Measurements from ENCODE around the gene SLC24A3.

SLC24A3 gene

DNA sequence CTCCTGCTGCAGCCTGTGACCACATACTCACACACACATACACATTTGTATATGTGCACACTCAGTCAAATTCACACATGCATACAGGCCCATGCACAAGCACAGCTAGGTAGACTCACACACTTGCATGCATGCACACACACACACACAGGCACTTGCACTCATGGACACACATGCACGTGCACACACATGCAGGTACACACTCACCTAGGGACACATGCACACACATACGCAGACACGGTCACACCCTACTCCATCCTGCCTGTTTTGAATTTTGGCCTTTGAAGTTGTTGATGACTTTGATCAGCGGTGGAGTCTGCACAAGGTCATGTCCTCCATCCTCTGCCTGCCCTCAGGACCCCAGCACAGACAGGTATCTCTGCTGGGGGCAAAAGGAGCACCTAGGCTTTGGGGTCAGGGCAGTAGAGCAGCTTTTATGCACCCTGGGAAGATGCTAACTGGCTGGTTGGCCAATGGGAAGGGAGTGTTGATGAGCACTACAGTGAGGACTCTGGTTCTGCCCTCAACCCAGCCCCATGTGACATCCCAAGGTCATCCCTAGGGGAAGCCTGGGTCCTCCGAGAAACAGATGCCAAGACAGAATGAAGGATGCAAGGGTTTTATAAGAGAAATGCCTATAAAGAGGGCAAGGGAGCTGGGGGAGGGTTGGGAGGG is 218.3 kb downstream of the SLC24A3 start:
- no peak for DNase-seq

DNA sequence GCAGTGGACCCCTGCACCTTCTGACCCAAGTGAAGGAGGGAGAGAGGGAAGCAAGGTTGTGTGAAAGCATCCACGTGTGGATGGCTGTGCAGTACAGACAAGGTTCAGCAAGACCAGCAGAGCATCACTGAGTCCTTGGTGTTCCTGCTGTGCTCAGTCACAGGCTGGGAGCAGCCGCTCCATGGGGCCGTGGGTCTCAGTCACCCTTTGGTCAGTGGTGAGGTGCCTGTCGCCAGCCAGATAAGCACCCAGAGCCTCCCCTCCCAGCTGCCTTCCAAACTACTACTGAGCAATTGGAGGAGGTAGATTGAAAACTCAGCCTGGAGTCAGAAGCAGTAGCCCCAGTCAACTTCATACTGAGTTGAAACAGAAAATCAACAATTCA is 218.9 kb downstream of the SLC24A3 start:
- DNase-seq: no peak

DNA sequence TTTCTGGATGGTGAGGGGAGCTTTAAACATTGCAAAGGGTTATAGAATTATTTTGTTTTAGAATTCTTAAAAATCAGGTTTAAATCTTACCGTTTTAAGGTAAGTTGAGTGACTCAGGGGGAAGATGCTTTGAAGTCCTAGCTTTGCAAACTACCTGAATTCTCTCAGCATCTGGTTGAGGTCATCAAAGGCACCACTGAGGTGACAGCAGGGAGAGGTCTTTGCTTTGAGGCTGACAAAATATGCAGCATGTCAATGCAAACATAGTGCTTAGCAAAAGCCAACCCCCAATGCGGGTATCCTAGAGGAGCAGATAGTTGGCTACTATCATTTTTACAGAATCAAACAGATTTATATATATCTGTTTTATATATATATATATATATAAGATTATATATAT is 219.5 kb downstream of the SLC24A3 start:
- DNase-seq: no peak

DNA sequence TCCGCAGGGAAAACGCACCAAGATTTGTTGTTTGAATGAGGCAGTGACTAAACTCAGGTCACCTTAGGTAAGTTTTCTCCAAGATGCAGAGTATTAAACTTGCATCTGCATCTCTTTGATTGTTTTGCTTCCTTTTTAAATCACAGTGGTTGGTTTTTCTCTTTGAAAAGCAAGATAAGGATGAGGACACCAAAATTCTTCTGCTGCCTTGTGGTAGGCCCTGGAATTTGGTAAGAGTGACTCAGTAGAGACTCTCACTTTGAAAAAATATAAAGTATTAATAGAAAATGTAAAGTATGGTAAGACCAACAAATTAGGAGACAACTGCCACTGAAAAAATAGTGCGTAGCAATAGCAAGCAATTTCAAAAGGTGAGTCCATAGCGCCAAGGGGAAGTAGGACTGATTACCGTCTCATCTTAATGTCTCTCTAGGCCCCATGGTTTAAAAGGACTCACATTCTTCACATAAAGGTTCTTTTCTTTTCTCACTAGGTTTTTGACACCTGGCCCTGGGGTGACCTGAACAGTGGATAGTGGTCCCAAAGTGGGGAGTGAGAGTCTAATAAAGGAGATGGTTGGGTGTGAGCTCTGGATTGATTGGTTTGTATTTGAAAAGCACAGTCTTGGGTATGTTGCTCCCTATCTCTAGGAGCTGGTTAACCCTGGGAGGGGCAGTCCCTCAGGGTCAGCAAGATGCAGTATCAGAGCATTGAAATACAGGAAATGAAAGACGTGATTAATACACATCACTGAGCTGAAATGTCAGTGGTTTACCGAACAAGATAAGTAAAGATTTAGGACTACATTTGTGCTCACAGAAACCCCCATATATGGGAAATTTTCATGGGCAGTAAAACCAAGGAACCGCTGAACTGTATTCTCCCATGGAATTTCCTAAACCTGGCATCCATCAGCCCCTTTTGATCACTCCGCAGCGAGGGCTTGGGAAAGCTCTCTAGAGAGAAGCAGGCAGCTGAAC is 221.2 kb downstream of the SLC24A3 start:
- no peak for DNase-seq

DNA sequence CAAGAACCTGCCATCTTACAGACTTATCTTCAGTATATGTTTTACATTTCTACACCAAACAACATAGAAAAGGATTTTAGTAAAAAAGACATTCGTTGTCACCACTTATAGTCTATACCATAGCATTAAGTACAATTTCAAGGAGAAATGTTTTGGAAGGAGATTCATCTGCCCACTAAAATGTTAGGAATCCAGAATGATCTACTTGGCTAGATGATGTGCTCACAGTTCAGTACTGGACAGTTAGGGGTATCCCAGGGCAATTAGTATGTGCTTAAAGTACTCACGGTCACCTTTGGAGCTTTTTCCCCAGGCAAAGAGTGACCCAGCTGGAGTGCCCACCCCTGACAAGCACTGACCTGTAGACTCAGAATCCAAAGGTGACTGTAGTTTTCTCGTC is 222.9 kb downstream of the SLC24A3 start:
- no peak for DNase-seq

DNA sequence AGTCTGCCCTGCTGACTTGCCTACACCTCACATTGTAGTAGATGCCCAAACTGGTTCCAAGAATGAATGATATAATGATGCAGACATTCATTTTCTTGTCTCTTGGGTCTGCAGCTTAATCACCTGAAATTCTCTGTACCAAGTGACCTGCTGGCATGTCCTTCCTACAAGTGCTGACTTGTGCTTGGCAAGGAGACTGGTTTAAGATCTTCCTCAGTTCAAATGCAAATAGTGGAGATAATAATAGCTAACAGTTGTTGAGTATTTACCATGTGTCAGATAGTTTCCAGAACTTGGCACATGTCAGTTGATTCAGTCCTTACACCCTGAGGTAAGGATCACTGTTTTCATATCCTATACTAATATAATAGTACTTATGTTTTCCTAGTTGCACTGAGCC is 223.4 kb downstream of the SLC24A3 start:
- no peak for DNase-seq

DNA sequence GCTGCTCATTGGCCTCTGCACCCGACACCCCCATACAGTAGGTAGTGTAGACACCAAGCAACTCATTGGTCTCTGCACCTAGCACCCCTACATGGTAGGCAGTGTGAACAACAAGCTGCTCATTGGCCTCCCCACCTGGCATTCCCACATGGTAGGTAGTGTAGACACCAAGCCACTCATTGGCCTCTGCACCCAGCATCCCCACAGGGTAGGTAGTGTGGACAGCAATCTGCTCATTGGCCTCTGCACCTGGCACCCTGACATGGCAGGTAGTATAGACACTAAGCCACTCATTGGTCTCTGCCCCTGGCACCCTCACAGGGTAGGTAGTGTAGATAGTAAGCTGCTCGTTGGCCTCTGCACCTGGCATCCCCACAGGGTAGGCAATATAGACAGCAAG is 226.0 kb downstream of the SLC24A3 start:
- no peak for DNase-seq

DNA sequence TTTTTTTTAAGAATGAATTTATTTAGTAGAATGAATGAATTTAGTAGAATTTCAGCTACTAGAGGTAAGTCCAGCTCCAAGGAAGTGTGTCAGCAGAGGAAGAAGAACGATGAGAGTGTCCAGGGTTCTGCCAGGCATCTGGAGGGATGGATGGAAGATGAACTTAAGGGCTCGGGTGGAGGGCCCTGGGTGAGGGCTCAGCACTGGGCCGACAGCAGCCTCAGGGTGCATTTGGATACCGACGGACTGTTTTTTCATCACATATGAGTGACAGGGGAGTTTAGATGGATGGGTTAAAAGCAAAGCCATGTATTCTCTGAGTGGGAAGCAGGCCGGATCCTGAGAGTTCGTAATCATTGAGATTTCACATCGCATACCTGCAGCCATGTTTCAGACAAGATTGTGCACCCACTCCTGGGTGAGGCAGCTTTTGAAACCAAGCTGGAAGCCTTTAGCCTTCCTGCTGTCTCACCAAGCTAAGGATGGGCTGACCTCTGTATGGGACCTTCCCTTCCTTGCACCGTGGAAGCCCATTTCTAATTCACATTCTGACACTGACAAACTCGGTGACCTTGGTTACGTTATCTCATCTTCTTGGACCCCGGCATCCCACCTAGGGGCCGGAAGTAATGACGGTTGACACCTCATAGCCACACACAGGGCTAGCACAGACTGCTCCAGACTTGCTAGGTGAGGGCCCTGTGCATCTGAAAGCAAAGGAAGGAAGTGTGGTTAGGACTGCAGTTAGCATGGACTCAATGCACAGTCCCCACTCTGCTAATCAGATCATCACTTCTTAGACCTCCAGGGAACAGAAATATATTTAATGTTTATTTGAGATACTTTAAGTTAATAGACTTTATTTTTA is 228.5 kb downstream of the SLC24A3 start:
- no peak for DNase-seq

DNA sequence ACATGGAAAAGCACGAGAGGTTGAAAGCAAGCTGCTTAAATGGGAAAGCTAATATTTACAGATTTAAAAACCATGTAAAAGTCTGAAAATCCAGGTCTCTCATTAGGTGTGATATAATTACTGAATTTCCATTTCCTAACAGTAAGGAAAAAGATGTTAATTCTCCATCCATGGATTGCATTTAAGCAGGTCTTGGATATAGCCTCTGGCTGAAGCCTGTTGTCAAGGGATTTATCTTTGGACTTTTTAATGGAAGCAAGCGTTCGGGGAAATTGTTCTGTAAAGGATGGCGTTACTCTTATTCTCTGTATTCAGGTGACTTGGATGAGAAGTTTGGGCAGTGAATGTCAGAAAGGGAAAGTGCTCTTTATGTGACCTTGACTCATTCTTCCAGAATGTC is 233.8 kb downstream of the SLC24A3 start:
- DNase-seq: no peak

DNA sequence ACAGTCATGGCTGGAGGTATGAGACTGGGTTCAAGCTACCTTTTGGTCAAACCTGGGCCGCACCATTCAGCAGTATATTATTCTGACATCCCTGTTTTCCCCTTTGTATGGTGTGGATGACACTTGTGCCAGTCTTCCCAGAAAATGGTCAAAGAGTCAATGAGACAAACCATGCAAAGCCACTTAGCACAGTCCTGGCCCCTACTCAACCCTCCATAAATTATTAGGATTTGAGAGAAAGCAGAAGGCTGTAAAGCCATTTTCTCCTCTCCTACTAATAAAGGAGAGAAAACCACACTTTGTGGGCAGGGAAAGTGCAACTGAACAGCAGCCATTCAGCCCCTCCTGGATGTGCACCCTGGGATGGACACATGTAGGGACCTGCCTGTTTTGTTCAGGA is 236.2 kb downstream of the SLC24A3 start:
- DNase-seq: no peak

DNA sequence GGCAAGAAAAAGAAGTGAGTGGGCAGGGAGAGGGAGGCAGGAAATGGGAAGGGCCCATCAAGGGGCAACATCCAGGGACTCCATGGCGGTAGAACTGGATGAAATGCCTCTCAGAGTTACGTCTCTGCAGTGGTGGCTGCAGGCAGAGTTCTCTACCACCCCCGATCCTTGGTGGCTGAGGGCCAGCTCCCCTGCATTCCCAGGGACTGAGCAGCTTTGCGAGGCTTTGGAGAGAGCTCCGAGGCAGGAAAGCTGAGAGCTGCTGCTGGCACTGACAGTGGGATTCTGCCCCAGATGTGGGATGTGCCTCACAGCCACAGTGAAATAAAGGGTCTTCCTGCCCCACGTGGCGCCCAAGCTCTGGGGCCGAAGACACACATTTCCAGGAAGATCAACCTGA is 236.6 kb downstream of the SLC24A3 start:
- no peak for DNase-seq

DNA sequence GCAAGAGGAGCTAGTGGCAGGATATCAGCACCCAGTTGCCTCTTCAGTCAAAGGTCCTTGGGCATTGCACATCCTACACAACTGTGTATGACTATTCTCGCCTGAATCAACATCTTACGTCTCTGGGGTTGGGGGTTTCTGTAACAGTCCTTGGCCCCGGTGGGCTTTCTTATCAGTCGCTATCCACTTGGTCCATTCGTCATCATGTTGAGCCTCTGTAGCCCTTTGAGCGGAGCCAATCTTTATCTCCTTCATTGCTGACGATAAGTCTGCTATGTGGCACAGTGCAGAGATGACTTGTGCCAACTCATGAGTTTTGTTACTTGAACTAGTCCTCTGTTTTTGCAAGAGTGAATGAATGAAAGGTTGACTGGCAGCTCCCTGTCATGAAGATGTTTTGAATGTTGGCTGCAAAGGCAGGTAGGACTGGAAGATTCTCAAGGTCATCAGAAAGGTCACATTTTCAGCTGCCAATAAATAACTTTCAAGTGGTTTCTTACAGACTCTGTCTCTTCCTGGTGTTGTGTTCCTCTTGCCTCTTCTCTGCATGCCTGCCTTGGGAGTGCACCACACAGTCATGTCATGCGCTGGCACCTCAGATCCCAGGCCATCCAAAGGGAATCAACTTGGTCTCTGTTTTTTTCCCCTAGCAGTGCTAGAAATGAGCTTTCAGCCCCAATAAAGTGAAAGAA is 238.9 kb downstream of the SLC24A3 start:
- DNase-seq: no peak

DNA sequence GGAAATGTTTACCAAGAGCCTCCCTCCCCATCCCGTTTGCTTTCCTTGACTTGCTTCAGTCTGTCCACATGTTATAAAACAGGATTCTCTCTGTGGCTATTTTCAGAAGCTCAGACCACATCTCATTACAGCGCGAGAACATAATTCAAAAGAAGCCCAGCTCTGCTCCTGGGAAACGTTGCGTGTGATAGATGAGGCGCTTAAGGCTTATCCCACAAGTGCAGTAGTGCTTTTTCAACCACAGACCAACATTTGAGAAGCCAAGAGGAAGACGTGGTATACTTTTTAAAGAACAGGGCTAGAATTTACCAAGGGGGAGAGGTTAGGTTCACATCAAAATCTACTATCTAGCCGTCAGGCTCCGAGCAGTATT is 239.5 kb downstream of the SLC24A3 start:
- no peak for DNase-seq

DNA sequence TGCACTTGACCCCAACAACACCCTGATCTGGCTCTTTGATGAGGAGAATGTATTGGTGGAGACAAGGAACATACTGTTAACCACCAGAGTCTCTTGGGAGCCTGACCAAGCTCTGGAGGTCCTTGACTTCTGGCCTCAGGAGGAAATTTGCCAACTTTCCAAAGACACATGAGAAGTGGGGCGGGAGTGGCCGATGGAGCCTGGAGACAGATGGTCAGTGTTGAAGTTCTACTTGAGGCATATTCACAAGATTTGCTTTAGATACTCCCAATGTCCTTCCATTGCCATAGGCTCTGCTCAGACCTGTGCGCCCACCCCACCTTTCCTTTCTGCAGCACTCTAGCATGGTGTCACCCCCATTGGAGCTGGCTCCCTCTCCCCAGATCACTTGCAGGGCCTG is 241.0 kb downstream of the SLC24A3 start:
- DNase-seq: no peak

DNA sequence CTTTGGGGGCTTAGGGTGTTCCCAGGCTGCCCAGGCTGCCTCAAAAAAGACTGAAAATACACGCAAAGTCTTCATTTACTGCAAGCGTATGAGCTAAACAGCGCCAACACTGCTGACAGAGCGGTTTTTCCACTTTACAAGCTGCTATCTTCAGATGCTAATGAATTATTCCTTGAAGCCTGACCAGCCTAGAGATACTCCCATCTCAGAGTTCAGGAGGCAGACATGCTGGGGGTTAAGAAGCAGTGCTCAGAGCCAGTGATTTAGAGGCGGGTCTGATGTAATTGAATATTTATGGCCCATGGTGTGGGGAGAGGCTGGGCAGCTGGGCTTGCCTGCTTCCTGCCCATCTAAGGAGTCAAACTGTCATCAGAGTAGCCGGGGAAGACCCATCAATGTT is 241.4 kb downstream of the SLC24A3 start:
- DNase-seq: no peak

DNA sequence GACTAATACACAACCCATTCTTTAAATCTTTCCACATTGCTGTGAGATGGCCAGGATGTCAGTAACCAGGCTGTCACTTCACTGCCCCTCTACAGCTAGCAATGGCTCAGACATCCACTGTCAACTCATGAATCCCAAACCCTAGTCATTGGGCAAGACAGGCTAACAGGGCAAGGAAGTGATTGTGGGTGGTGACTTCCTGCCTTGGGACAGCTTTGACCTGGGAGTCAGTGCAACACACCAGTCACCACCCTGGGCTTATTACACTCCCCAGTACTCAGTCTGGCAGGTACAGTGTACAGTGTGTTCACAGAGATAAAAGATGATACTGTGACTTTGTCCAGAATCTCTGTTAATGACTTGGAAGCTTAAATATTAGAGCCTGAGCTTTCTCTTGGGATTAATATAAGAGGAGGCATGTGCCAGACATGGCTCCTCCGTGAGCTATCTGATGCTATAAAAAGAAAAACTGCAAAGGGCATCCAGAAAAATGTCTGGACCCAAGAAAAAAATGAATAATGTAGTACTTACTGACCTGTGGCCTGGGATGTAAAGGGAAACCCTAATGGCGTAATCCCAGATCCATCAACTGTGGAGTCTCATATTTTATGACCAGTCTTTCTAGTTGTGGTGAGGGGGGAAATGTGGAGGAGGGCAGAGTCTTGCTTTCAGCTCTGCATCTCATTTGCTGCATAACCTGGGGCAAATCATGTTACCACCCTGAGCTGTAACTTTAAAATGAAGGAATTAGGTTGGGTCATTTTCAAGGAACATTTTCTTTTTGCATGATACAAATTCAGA is 244.4 kb downstream of the SLC24A3 start:
- DNase-seq: no peak

DNA sequence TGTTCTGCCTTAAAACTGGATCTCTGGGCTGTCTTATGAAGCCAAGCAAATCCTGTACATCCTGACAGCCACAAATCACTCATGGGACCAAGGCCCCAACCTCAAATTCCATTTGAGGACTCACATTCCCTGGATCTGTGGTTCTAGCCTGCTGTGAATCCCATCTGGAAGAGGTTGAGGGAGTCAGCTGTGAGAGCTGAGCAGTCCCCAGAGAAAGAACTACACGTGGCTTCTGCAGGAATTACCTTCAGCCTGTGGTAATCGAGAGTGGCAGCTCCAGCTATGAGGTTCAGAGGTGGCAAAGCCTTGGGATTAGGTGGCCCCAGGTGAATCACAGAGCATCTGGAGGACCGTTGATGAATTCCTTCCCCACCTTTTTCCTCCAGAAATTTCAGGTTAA is 245.2 kb downstream of the SLC24A3 start:
- DNase-seq: no peak

DNA sequence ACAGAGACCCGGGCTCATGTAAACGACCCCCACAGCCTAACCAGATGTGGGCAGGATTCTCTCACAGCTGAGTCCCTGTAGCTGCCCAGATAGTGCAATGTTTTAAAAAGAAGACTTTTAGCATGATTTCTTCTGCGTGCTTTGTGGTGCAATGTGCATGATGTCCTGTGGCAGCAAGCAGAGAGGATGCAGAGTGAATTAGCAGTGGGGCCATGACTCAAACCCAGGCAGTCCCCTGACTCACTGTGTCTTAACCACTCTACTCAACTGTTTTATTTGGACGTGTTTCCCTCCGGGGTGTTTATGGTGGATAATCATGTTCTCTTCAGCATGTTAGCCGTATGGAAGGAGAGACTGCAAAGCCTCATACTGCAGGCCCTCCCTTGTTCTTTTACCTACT is 247.9 kb downstream of the SLC24A3 start:
- no peak for DNase-seq

DNA sequence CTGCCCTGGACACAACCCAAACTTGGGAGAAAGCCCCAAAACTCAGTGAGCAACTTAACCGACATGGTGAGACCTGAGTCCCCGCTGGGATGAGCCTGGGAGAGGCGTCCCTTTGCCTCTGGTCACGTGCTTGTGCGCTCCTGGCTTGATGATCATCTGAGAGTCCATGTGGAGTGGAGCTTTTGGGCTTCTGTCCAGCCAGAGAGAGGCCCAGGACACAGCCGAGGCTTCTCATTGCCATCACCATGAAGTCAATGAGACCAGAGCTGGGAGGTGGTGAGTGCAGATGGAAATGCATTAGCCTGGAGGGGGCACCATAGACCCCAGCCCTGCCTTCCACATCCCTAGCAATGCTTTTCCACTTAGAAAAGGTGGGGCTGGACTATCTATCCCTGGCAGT is 250.0 kb downstream of the SLC24A3 start:
- no peak for DNase-seq

DNA sequence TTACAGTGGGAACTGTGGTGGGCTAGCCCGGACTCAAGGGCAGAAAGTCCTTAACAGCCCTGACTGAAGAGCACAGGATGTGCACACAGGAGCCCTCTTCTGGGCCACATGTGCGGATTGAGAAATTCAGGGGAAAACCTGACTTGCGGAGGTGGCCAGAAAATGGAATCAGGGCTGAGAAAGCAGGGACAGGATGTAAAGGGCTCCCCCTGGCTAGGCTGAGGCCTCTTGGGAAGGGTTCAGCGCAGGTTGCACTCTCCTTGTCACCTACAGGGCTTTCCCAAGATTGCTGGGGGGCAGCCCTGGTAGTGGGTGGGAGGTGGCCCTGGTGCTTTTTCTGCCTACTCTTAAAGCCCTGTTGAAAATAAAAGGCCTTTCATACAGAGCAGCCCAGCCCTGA is 251.2 kb downstream of the SLC24A3 start:
- no peak for DNase-seq

DNA sequence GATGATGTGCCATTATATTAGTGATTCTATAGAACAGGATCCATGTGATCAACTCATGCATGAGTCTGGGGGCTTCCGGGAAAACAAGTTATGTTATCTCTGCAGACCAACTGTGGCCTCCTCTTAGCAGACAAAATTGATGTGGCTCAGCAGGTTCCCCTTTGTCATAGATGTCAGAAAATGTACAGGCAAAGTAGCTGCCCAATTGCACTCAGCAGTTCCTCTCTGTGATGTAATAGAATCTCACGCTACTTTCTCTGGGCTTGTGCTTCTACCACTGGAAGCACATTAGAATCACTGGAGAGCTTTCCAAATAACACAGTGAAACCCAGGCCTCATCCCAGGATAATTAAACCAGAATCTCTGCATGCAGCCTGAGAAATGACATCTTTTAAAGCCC is 253.1 kb downstream of the SLC24A3 start:
- DNase-seq: no peak
